SKM-1 treated with dmso at 0.1 percent for 144 hours (cell line): ENCODE results near the gene SPDYE3.
"Not testable (repeated sequence)": the region's sequence is repeated elsewhere in the genome, so short reads cannot be mapped to it uniquely, and the experiment has no call there.

ENCODE experiments used
- DNase-seq: peaks from one replicate; lab custom pipeline; 2025; ENCODE audit not compliant: unreplicated experiment; lab: John Stamatoyannopoulos, UW

The SPDYE3 gene

GRCh38 chr7:100287191-100287969 is 20.1 kb upstream of the SPDYE3 start:
- not testable (repeated sequence) for DNase-seq

GRCh38 chr7:100288258-100288657 is 19.2 kb upstream of the SPDYE3 start:
- DNase-seq: not testable (repeated sequence)

GRCh38 chr7:100292162-100292561 is 15.3 kb upstream of the SPDYE3 start:
- not testable (repeated sequence) for DNase-seq

GRCh38 chr7:100295269-100295668 is 12.2 kb upstream of the SPDYE3 start:
- DNase-seq: peak; percentile 3

- not testable (repeated sequence) for DNase-seq
Measured at GRCh38 chr7:100297852-100298631, 9.5 kb upstream of the SPDYE3 start.

GRCh38 chr7:100298632-100298895 is 8.9 kb upstream of the SPDYE3 start:
- not testable (repeated sequence) for DNase-seq

GRCh38 chr7:100304526-100304925 is 3.0 kb upstream of the SPDYE3 start:
- not testable (repeated sequence) for DNase-seq

GRCh38 chr7:100318329-100318728 is 10.8 kb downstream of the SPDYE3 start:
- DNase-seq: peak; percentile 1

- DNase-seq: not testable (repeated sequence)
Measured at GRCh38 chr7:100321648-100322047, 14.1 kb downstream of the SPDYE3 start.

GRCh38 chr7:100324194-100324593 is 16.7 kb downstream of the SPDYE3 start:
- not testable (repeated sequence) for DNase-seq

- DNase-seq: not testable (repeated sequence)
Measured at GRCh38 chr7:100325671-100326070, 18.2 kb downstream of the SPDYE3 start.

- DNase-seq: not testable (repeated sequence)
Measured at GRCh38 chr7:100326914-100327313, 19.4 kb downstream of the SPDYE3 start.

GRCh38 chr7:100335566-100336466 is 28.3 kb downstream of the SPDYE3 start:
- DNase-seq: peak; percentile 84

- DNase-seq: not testable (repeated sequence)
Measured at GRCh38 chr7:100338083-100338696, 30.7 kb downstream of the SPDYE3 start.

- DNase-seq: not testable (repeated sequence)
Measured at GRCh38 chr7:100341286-100341685, 33.8 kb downstream of the SPDYE3 start.

- DNase-seq: no peak
Measured at GRCh38 chr7:100342765-100343164, 35.3 kb downstream of the SPDYE3 start.

GRCh38 chr7:100344124-100344559 is 36.6 kb downstream of the SPDYE3 start:
- DNase-seq: not testable (repeated sequence)

GRCh38 chr7:100344560-100345287 is 37.2 kb downstream of the SPDYE3 start:
- DNase-seq: not testable (repeated sequence)

GRCh38 chr7:100345288-100345672 is 37.8 kb downstream of the SPDYE3 start:
- peak; percentile 41 for DNase-seq

GRCh38 chr7:100346921-100347320 is 39.4 kb downstream of the SPDYE3 start:
- DNase-seq: no peak
